Smooth muscle cell (in vitro differentiated cells): ENCODE data around the gene NXN. TPM values are rescaled to one million over a fixed set of nuclear protein-coding genes. Genes with fewer than 3 reads are reported as not detected.

Source experiments
- DNase-seq: peaks from one replicate; lab custom pipeline; 2025; ENCODE audit not compliant: unreplicated experiment; lab: John Stamatoyannopoulos, UW
- H2AFZ ChIP-seq: fragments of 200-600 bp; sonication (generic); 2 replicates; pipeline ENCODE4 v1.6.0; 2016; ENCODE audit warnings: antibody characterized with exemption, low read depth, mild to moderate bottlenecking
- H3F3A ChIP-seq: fragments of 200-600 bp; sonication (generic); 2 replicates; pipeline ENCODE4 v1.6.0; 2017; ENCODE audit warnings: antibody characterized with exemption, low read depth
- H3K27ac ChIP-seq: fragments of 200-600 bp; sonication (generic); 2 replicates; pipeline ENCODE4 v1.5.1; 2016; ENCODE audit warnings: low read depth, mild to moderate bottlenecking
- H3K27me3 ChIP-seq: fragments of 200-600 bp; sonication (generic); 2 replicates; pipeline ENCODE4 v1.6.1; 2016; ENCODE audit warnings: low read depth, mild to moderate bottlenecking
- H3K36me3 ChIP-seq: fragments of 200-600 bp; sonication (generic); 2 replicates; pipeline ENCODE4 v1.5.1; 2016; ENCODE audit warnings: low read depth
- H3K4me1 ChIP-seq: fragments of 200-600 bp; sonication (generic); 2 replicates; pipeline ENCODE4 v1.5.1; 2016; ENCODE audit warnings: low read depth
- H3K4me2 ChIP-seq: fragments of 200-600 bp; sonication (generic); 2 replicates; pipeline ENCODE4 v1.6.0; 2016; ENCODE audit warnings: mild to moderate bottlenecking
- H3K4me3 ChIP-seq: fragments of 200-600 bp; sonication (generic); 2 replicates; pipeline ENCODE4 v1.5.1; 2016; ENCODE audit warnings: mild to moderate bottlenecking
- H3K79me2 ChIP-seq: fragments of 200-600 bp; sonication (generic); 2 replicates; pipeline ENCODE4 v1.6.0; 2016; ENCODE audit warnings: low read depth, mild to moderate bottlenecking
- H3K9ac ChIP-seq: fragments of 200-600 bp; sonication (generic); 2 replicates; pipeline ENCODE4 v1.6.0; 2016; ENCODE audit warnings: low read depth
- H3K9me3 ChIP-seq: fragments of 200-600 bp; sonication (generic); replicated peaks from 2 replicates; pipeline ENCODE4 v1.5.1; 2016; ENCODE audit warnings: low read depth
- H4K20me1 ChIP-seq: fragments of 200-600 bp; sonication (generic); 2 replicates; pipeline ENCODE4 v1.6.0; 2016; ENCODE audit warnings: low read depth
- WGBS: methylation state at CpG from one replicate; pipeline ENCODE4 v1.1.7; 2016; ENCODE audit warnings: low lambda C conversion rate; 5-methylcytosine and 5-hydroxymethylcytosine counted together
- polyA plus RNA-seq: library from polyadenylated mRNA; unstranded; fragments of >200 nt; fragmentation: Nextera tagmentation; extraction: Ambion mirVana; gene quantifications from 2 replicates; pipeline ENCODE4 v1.2.1, GENCODE V29; 2016
- total RNA-seq: library from RNA; depleted of rRNA; stranded (reverse); fragments of >200 nt; gene quantifications from 2 replicates; pipeline ENCODE4 v1.2.3, GENCODE V29; 2014
- TF ChIP-seq, protein P1 (sequence below): fragments of 200-600 bp; sonication (generic); IDR thresholded peaks from 2 replicates; pipeline ENCODE4 v1.5.1; 2017; ENCODE audit warnings: borderline replicate concordance, mild to moderate bottlenecking, antibody characterized with exemption; ENCODE audit not compliant: insufficient read depth, poor library complexity, severe bottlenecking

The NXN gene
- total and polyA plus RNA-seq, 2 experiments from 2014 or later = 58.3 to 78.6 TPM

DNA sequence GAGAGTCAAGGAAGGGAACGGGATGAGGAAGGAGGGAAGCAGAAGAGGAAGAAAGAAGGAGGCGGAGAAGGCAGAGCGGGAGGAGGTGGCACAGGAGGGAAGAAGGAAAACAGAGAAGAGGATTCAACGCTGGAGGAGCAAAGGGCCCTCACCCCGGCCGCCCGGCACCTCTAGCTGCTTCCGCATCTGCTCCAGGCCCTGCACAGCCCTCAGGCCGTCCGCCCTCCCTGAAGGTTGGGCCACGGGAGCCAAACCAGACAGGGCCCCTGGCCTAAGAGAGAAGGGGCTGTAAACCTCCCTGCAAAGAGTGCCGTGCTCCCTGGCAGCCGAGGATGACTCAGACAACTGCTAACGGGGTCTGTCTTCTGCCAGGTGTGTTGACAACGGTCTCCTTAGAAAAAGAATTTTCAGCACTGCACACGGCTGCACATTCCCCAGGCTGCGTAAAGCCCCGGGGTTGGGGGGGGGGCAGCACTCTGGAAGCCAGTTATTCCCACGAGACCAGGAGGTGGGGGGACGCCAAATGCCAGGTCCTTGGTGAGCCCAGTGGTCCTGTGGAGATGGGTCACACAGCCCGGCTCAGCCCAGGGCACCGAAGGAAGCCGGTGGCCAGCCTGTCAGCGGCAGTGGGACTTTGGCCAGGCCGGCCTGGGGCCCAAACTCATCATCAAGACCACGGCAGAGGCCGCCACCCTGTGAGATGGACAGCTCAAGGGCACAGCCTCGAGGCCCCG lies 168.4 kb downstream of the NXN start:
- Histone ChIP-seq H4K20me1 (peaks cover 76% of the 10 kb centered on the region), H3K79me2 (peaks cover 9% of the 10 kb centered on the region), H3K27me3 (no peaks in the 10 kb centered on the region), H3K9me3 (no peaks in the 10 kb centered on the region), H3K9ac (no peak overlapping the region), H3K27ac (no peak overlapping the region), H3K36me3 (no peaks in the 10 kb centered on the region), H3K4me2 (no peak overlapping the region), H3F3A (peaks cover 5% of the 10 kb centered on the region), H3K4me1 (no peaks in the 10 kb centered on the region), H2AFZ (no peak overlapping the region), H3K4me3 (no peak overlapping the region)
- no peak for DNase-seq
- TF ChIP-seq, protein P1, sequence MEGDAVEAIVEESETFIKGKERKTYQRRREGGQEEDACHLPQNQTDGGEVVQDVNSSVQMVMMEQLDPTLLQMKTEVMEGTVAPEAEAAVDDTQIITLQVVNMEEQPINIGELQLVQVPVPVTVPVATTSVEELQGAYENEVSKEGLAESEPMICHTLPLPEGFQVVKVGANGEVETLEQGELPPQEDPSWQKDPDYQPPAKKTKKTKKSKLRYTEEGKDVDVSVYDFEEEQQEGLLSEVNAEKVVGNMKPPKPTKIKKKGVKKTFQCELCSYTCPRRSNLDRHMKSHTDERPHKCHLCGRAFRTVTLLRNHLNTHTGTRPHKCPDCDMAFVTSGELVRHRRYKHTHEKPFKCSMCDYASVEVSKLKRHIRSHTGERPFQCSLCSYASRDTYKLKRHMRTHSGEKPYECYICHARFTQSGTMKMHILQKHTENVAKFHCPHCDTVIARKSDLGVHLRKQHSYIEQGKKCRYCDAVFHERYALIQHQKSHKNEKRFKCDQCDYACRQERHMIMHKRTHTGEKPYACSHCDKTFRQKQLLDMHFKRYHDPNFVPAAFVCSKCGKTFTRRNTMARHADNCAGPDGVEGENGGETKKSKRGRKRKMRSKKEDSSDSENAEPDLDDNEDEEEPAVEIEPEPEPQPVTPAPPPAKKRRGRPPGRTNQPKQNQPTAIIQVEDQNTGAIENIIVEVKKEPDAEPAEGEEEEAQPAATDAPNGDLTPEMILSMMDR = no peak
- WGBS = 70% methylated on average over 23 of the region's 29 CpGs

DNA sequence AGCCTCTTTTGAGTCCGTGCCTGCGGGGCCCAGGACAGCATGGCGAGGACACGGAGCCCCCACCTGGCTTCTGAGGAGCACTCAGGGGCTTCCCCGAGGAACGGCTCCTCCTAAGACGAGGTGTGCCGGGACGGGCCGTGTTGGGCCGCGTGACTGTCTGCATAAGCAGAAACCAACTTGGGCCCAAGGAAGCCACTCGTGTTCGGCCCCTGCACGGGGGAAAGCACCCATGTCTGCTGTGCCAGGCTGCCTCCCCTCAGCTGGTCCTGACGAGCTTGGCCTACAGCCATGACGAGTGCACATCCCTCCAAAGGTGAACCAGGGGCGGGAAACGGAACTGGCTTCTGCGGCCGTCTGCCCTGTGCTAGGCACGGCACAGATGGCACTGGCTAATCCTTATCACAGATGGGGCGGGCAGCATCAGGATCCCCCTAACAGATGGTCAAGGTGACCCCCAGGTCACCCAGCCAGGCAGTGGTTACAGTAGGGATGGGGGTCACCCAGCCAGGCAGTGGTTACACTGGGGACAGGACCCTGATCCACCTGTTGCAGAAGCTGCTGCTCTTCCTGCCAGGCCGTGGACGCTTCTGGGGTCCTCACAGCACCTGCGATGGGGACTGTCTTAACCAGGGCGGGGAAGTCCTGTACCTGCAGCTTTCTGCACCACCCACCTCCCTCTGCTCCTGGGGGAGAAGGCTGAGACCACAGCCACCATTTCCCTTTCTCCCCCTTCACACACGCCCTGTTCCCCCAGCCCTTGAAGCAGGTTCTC lies 171.9 kb downstream of the NXN start:
- TF ChIP-seq, protein P1 = no peak
- Histone ChIP-seq H2AFZ (no peak overlapping the region), H3K9ac (no peak overlapping the region), H3K4me3 (no peak overlapping the region), H3K4me1 (peaks cover 3% of the 10 kb centered on the region), H3F3A (no peaks in the 10 kb centered on the region), H3K27ac (no peak overlapping the region), H3K9me3 (no peaks in the 10 kb centered on the region), H3K27me3 (no peaks in the 10 kb centered on the region), H4K20me1 (peaks cover 74% of the 10 kb centered on the region), H3K79me2 (peaks cover 9% of the 10 kb centered on the region), H3K4me2 (no peak overlapping the region), H3K36me3 (no peaks in the 10 kb centered on the region)
- no peak for DNase-seq
- 96% methylated on average over 28 of the region's 28 CpGs for WGBS

DNA sequence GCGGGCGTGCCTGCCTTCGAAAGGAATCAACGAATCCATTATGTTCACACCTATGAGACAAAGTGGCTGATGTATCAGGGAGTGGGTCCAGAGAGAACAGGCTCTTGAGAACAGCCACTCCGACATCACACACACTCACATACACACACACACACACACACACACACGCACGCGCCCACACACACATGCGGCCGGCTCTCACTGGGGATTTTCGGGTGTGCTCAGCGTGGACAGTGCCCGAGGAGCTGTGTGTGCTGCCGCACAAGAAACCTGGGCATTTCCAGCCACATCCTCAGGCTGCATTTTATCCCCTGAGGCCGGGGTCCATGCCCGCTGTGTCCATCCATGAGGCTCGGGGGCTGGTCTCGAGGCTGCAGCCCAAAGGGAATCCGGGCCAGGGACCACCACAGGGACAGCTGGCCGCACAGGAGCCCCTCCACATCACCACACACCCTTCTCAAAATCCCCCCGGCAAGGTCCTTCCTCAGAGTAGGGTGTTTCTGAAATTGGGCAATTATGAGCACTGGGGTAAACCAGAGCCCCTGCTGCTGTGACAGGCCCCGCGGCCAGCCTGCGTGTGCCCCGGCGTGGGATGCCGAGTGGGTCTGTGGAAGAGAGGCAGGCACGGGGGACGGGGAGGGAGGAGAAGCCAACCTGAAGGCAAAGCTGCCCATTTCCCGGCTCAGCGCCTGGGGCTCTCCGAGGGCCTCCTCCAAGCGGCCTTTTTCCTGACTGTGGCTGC lies 172.6 kb downstream of the NXN start:
- peaks cover 9% of the 10 kb centered on the region for H3K79me2 ChIP-seq
- no peak overlapping the region for H2AFZ ChIP-seq
- no peaks in the 10 kb centered on the region for H3K27me3 ChIP-seq
- TF ChIP-seq, protein P1 = no peak
- DNase-seq = no peak
- no peaks in the 10 kb centered on the region for H3K9me3 ChIP-seq
- no peak overlapping the region for H3K4me3 ChIP-seq
- H4K20me1 ChIP-seq = peaks cover 73% of the 10 kb centered on the region
- no peaks in the 10 kb centered on the region for H3F3A ChIP-seq
- peaks cover 3% of the 10 kb centered on the region for H3K4me1 ChIP-seq
- H3K9ac ChIP-seq = no peak overlapping the region
- no peaks in the 10 kb centered on the region for H3K36me3 ChIP-seq
- 94% methylated on average over 33 of the region's 33 CpGs for WGBS
- no peak overlapping the region for H3K27ac ChIP-seq
- no peak overlapping the region for H3K4me2 ChIP-seq
